Neural cell (in vitro differentiated cells): ENCODE results near the gene ENG.
"Not testable (repeated sequence)": the region's sequence is repeated elsewhere in the genome, so short reads cannot be mapped to it uniquely, and the experiment has no call there.

Source experiments
- EP300 ChIP-seq: fragments of 450-650 bp; conservative IDR thresholded peaks from 2 replicates; pipeline ENCODE4 v1.6.1; 2014; ENCODE audit warnings: antibody characterized with exemption, mild to moderate bottlenecking, moderate library complexity; ENCODE audit not compliant: poor library complexity, severe bottlenecking
- EZH2 ChIP-seq: fragments of 200-600, 300-800 bp; shearing (Covaris generic), sonication (generic); IDR thresholded peaks from 2 replicates; pipeline ENCODE4 v1.6.1; 2014; ENCODE audit warnings: antibody characterized with exemption, low read length, borderline replicate concordance, mild to moderate bottlenecking; ENCODE audit not compliant: insufficient read depth, poor library complexity, severe bottlenecking
- MXI1 ChIP-seq: fragments of 450-650 bp; conservative IDR thresholded peaks from 2 replicates; pipeline ENCODE4 v1.6.1; 2014; ENCODE audit warnings: antibody characterized with exemption, mild to moderate bottlenecking; ENCODE audit not compliant: poor library complexity, severe bottlenecking
- POLR2AphosphoS5 ChIP-seq: IDR thresholded peaks from 2 replicates; pipeline ENCODE4 v1.6.1; 2012
- RAD21 ChIP-seq: fragments of 450-650 bp; conservative IDR thresholded peaks from 2 replicates; pipeline ENCODE4 v1.6.1; 2014; ENCODE audit warnings: antibody characterized with exemption, mild to moderate bottlenecking, moderate library complexity
- SMC3 ChIP-seq: fragments of 450-650 bp; conservative IDR thresholded peaks from 2 replicates; pipeline ENCODE4 v1.6.1; 2014; ENCODE audit warnings: antibody characterized with exemption, mild to moderate bottlenecking, moderate library complexity; ENCODE audit not compliant: poor library complexity
- TAF1 ChIP-seq: IDR thresholded peaks from 2 replicates; pipeline ENCODE4 v1.6.1; 2012; ENCODE audit warnings: low read depth
- TF ChIP-seq, protein P1 (sequence below): fragments of 450-650 bp; IDR thresholded peaks from 2 replicates; pipeline ENCODE4 v1.5.1; 2014; ENCODE audit warnings: antibody characterized with exemption, mild to moderate bottlenecking, moderate library complexity; ENCODE audit not compliant: poor library complexity, severe bottlenecking
- TF ChIP-seq, protein P2 (sequence below): IDR thresholded peaks from 2 replicates; pipeline ENCODE4 v1.6.1; 2012; ENCODE audit warnings: borderline replicate concordance

GRCh38 chr9:127836561-127836960 lies 17.9 kb downstream of the ENG start:
- TF ChIP-seq, protein P1, sequence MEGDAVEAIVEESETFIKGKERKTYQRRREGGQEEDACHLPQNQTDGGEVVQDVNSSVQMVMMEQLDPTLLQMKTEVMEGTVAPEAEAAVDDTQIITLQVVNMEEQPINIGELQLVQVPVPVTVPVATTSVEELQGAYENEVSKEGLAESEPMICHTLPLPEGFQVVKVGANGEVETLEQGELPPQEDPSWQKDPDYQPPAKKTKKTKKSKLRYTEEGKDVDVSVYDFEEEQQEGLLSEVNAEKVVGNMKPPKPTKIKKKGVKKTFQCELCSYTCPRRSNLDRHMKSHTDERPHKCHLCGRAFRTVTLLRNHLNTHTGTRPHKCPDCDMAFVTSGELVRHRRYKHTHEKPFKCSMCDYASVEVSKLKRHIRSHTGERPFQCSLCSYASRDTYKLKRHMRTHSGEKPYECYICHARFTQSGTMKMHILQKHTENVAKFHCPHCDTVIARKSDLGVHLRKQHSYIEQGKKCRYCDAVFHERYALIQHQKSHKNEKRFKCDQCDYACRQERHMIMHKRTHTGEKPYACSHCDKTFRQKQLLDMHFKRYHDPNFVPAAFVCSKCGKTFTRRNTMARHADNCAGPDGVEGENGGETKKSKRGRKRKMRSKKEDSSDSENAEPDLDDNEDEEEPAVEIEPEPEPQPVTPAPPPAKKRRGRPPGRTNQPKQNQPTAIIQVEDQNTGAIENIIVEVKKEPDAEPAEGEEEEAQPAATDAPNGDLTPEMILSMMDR: not testable (repeated sequence)
- not testable (repeated sequence) for TF ChIP-seq POLR2AphosphoS5, SMC3, TAF1, EZH2, MXI1, RAD21, EP300
- TF ChIP-seq, protein P2, sequence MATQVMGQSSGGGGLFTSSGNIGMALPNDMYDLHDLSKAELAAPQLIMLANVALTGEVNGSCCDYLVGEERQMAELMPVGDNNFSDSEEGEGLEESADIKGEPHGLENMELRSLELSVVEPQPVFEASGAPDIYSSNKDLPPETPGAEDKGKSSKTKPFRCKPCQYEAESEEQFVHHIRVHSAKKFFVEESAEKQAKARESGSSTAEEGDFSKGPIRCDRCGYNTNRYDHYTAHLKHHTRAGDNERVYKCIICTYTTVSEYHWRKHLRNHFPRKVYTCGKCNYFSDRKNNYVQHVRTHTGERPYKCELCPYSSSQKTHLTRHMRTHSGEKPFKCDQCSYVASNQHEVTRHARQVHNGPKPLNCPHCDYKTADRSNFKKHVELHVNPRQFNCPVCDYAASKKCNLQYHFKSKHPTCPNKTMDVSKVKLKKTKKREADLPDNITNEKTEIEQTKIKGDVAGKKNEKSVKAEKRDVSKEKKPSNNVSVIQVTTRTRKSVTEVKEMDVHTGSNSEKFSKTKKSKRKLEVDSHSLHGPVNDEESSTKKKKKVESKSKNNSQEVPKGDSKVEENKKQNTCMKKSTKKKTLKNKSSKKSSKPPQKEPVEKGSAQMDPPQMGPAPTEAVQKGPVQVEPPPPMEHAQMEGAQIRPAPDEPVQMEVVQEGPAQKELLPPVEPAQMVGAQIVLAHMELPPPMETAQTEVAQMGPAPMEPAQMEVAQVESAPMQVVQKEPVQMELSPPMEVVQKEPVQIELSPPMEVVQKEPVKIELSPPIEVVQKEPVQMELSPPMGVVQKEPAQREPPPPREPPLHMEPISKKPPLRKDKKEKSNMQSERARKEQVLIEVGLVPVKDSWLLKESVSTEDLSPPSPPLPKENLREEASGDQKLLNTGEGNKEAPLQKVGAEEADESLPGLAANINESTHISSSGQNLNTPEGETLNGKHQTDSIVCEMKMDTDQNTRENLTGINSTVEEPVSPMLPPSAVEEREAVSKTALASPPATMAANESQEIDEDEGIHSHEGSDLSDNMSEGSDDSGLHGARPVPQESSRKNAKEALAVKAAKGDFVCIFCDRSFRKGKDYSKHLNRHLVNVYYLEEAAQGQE: not testable (repeated sequence)
